NCI-H1436 treated with DMSO at 0.1 percent for 48 hours (cell line): ENCODE measurements around the gene CCL17.
"Not testable (repeated sequence)": the region's sequence is repeated elsewhere in the genome, so short reads cannot be mapped to it uniquely, and the experiment has no call there.

Experiments used
- DNase-seq: peaks from one replicate; lab custom pipeline; 2025; lab: John Stamatoyannopoulos, UW

CCL17 gene

GRCh38 chr16:57396786-57397185 is 7.8 kb upstream of the CCL17 start:
- DNase-seq, result no peak

DNA sequence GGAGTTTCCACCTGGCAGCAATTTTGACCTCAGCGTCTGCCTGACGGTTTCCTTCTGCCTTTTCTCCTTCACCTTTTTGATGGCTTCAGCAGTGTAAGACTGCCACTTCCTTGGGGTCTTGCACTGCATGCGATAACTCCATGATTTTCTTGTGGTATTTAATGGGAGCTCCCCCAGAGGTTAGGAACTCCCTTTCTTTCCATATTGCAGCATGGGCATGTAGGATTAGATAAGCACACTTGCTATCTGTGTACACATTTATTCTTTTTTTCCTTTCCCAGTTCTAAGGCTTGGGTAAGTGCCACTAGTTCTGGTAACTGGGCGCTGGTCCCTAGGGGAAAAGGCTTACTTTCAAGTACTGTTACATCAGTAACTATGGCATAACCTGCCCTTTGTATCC is 7.1 kb upstream of the CCL17 start:
- not testable (repeated sequence) for DNase-seq

GRCh38 chr16:57401943-57402640 is 2.5 kb upstream of the CCL17 start:
- no peak for DNase-seq

GRCh38 chr16:57405097-57405496 is 530 bp downstream of the CCL17 start:
- DNase-seq, result no peak

DNA sequence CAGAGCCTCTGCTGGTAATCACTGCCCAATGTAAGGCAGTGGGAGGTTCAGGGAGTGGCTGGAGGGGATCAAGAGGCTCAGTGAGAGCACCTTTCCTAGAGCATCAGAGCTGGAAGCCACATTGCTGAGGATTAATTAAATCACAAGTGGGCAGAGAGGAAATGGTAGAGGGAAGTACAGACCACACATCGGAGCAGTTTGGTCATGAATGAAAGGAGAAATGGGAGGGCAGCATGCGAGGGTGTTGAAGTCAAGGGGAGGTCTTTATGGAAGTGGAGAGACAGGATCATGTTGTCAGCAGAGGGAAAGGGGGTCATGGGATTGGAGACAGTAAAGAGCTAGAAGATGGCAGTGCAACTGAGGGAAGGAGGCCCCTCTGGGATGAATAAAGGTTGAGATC is 2.3 kb downstream of the CCL17 start:
- no peak for DNase-seq

GRCh38 chr16:57407521-57408353 is 3.2 kb downstream of the CCL17 start:
- DNase-seq, result no peak

- no peak for DNase-seq
These were observed 4.5 kb downstream of the CCL17 start for GRCh38 chr16:57409065-57409464.

- DNase-seq, result no peak
These were observed 5.5 kb downstream of the CCL17 start for GRCh38 chr16:57409870-57410587.

GRCh38 chr16:57411362-57411976 is 6.9 kb downstream of the CCL17 start:
- no peak for DNase-seq

GRCh38 chr16:57412584-57412983 is 8.0 kb downstream of the CCL17 start:
- no peak for DNase-seq

DNA sequence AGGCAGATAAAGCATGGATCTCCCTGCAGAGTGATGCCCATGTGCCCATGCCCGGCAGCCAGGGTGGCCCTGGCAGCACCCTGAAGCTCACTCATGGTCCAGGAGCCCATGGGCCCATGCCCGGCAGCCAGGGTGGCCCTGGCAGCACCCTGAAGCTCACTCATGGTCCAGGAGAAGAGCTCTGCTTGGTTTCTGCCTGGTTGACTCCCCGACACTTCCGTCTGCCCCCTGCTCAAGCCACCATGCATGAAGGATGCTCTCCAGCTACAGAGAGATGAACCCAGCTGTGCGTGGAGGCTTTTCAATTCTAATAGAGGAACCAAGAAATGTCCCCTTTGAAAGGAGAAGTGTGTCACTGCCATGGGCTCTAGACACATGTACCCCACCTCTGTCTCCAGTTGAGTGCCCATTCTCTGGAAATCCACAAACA is 8.7 kb downstream of the CCL17 start:
- DNase-seq, result no peak

GRCh38 chr16:57413733-57414132 is 9.2 kb downstream of the CCL17 start:
- no peak for DNase-seq

DNA sequence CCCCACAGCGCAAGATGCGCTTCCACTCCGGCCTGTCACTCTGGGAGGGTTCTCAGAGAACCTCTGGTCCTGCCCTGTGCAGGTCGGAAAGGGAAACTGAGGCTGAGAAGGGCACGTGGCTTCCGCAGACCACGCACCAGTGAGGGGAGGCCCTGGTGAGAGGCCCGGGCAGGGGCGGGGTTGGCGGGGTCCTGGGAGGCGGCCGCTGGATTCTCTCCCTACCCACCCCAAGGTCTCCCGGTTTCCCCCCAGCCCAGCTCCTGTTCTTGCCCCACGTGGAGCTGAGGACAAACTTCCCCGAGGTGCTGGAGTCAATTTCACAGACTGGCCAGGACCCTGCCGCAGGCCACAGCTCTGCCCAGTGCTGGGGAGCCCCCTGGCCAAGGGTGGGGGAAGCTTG is 11.5 kb downstream of the CCL17 start:
- DNase-seq, result no peak

- no peak for DNase-seq
These were observed 14.9 kb downstream of the CCL17 start for GRCh38 chr16:57419506-57419905.

GRCh38 chr16:57422026-57422944 is 17.7 kb downstream of the CCL17 start:
- no peak for DNase-seq

DNA sequence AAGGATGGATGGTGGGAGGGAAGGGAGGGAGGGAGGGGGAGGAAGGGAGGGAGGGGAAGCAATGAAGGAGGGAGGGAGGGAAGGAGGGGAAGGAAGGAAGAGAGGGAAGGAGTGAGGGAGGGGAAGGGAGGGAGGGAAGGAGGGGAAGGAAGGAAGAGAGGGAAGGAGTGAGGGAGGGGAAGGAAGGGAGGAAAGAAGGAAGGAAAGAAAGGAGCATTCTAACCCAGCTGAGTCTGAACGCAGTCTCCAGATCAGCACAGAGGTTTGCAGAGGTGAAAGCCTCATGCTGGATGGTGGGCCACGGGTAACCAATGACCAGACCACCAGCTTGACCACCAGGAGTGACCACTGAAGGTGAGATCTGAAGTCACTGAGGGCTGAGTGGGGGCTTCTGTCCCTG is 18.6 kb downstream of the CCL17 start:
- DNase-seq, result no peak

DNA sequence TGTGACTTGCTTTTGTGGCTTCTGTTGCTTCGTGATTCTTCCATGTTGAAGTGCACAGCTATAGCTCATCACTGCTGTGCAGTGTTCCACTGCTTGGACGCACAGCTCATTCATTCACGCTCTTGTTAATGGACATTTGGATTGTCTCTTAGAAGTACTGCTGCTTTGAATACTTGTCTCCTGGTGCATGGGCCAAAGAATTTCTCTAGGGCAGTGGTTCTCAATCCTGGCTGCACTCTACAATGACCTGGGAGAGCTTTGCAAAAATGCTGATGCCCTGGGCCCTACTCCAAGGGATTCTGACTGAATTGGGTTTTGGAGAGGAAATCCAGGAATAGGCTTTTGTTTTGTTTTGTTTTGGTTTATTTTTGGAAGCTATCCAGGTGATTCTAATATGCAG is 20.0 kb downstream of the CCL17 start:
- DNase-seq, result no peak

GRCh38 chr16:57426356-57426755 is 21.8 kb downstream of the CCL17 start:
- no peak for DNase-seq

DNA sequence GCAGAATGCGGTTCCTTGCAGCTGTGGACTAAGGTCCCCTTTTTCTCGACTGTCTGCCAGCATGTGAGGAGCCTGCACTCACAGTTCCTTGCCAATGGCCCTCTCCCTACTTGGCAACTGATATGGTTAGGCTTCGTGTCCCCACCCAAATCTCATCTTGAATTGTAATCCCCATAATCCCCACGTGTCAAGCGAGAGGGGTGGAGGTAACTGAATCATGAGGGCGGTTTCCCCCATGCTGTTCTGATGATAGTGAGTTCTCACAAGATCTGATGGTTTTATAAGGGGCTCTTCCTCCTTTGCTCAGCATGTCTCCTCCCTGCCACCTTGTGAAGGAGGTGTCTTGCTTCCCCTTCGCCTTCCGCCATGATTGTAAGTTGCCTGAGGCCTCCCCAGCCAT is 22.7 kb downstream of the CCL17 start:
- no peak for DNase-seq

- no peak for DNase-seq
These were observed 23.3 kb downstream of the CCL17 start for GRCh38 chr16:57427824-57428223.

- DNase-seq, result no peak
These were observed 26.4 kb downstream of the CCL17 start for GRCh38 chr16:57430955-57431354.
